AG04449 (cell line): Measurements from ENCODE around the gene RLN3.
A peak's percentile ranks its signal among the peaks of the same experiment; 100 is the strongest.
"Not testable (repeated sequence)": the region's sequence is repeated elsewhere in the genome, so short reads cannot be mapped to it uniquely, and the experiment has no call there.

ENCODE experiments used
- CTCF ChIA-PET: fragments of 350-600 bp; formaldehyde crosslinking; extraction: SDS; loops from one replicate; lab custom pipeline; 2021; ENCODE audit warnings: antibody characterized with exemption; lab: Yijun Ruan, JAX
- POLR2A ChIA-PET: fragments of 400-600, 350-600 bp; formaldehyde crosslinking; extraction: SDS; loops from one replicate; lab custom pipeline; 2020; ENCODE audit warnings: antibody characterized with exemption, inconsistent platforms; lab: Yijun Ruan, JAX
- DNase-seq: peaks from one replicate; pipeline ENCODE4 v3.0.0-alpha.2; 2010; ENCODE audit warnings: low read depth, low spot score
- H3K4me3 ChIP-seq: 2 replicates; pipeline ENCODE4 v1.5.1; 2011; ENCODE audit warnings: low read depth, mild to moderate bottlenecking, control low read depth, low read length
- CTCF ChIP-seq: IDR thresholded peaks from one replicate; pipeline ENCODE4 v1.5.1; 2011; ENCODE audit warnings: mild to moderate bottlenecking, moderate library complexity, low read length, control low read depth, inconsistent platforms; ENCODE audit not compliant: insufficient read depth; ENCODE audit errors: missing control alignments

The RLN3 gene

GRCh38 chr19:14006766-14007562 is 21.0 kb upstream of the RLN3 start:
- POLR2A ChIA-PET: interaction anchor here (0.7 to 1.1 kb wide), 3 partner anchors 10 to 55 kb away, joined by 3 to 4 read pairs (median 4); partner anchors contain the start of genes DCAF15 and IL27RA
- TF ChIP-seq CTCF: no peak
- CTCF ChIA-PET: interaction anchor here (1.0 to 1.4 kb wide), 4 partner anchors 12 to 106 kb away, joined by 3 to 5 read pairs (median 4); partner anchors contain the start of gene IL27RA
- DNase-seq: no peak
- H3K4me3 ChIP-seq: peak overlapping the region; percentile 78

- POLR2A ChIA-PET: no interaction called here
- CTCF ChIA-PET: no interaction called here
- no peak overlapping the region for H3K4me3 ChIP-seq
- no peak for TF ChIP-seq CTCF
- no peak for DNase-seq
Observed at GRCh38 chr19:14012378-14012915, 15.5 kb upstream of the RLN3 start.

- H3K4me3 ChIP-seq: no peak overlapping the region
- ChIA-PET CTCF (no interaction called here), POLR2A (interaction anchor here (0.6 kb wide), 1 partner anchor 848 kb away, joined by 4 read pairs; no protein-coding TSS in a partner anchor)
- TF ChIP-seq CTCF: no peak
- no peak for DNase-seq
Observed at GRCh38 chr19:14015524-14016035, 12.4 kb upstream of the RLN3 start.

GRCh38 chr19:14019100-14019499 is 8.8 kb upstream of the RLN3 start:
- ChIA-PET POLR2A (no interaction called here), CTCF (interaction anchor here (0.6 to 1.8 kb wide), 4 partner anchors 10 to 110 kb away, joined by 3 to 5 read pairs (median 4); no protein-coding TSS in a partner anchor)
- DNase-seq: no peak
- H3K4me3 ChIP-seq: no peak overlapping the region
- no peak for TF ChIP-seq CTCF

- CTCF ChIA-PET: interaction anchor here (1.0 to 1.8 kb wide), 3 partner anchors 9 to 55 kb away, joined by 4 to 5 read pairs (median 4); no protein-coding TSS in a partner anchor
- POLR2A ChIA-PET, DNase-seq, H3K4me3 ChIP-seq: not testable (repeated sequence)
Observed at GRCh38 chr19:14019739-14020138, 8.2 kb upstream of the RLN3 start.

- no peak overlapping the region for H3K4me3 ChIP-seq
- DNase-seq: no peak
- TF ChIP-seq CTCF: no peak
- POLR2A ChIA-PET: no interaction called here
- CTCF ChIA-PET: interaction anchor here (0.9 to 2.5 kb wide), 6 partner anchors 10 to 51 kb away, joined by 3 to 11 read pairs (median 4); partner anchors contain the start of genes IL27RA and MISP3
Observed at GRCh38 chr19:14021474-14021873, 6.5 kb upstream of the RLN3 start.
